NCI-H2227 (cell line): ENCODE data around the gene ACSS1.
"Not testable (repeated sequence)": the region's sequence is repeated elsewhere in the genome, so short reads cannot be mapped to it uniquely, and the experiment has no call there.

Experiments used
- DNase-seq: peaks from one replicate; lab custom pipeline; 2025; ENCODE audit not compliant: unreplicated experiment; lab: John Stamatoyannopoulos, UW

The ACSS1 gene

GRCh38 chr20:25013478-25014380, 44.2 kb downstream of the ACSS1 start:
- DNase-seq, result no peak

- DNase-seq, result no peak
Observed at GRCh38 chr20:25012616-25013189, 45.2 kb downstream of the ACSS1 start.

GRCh38 chr20:25011831-25012241, 46.1 kb downstream of the ACSS1 start:
- no peak for DNase-seq

DNA sequence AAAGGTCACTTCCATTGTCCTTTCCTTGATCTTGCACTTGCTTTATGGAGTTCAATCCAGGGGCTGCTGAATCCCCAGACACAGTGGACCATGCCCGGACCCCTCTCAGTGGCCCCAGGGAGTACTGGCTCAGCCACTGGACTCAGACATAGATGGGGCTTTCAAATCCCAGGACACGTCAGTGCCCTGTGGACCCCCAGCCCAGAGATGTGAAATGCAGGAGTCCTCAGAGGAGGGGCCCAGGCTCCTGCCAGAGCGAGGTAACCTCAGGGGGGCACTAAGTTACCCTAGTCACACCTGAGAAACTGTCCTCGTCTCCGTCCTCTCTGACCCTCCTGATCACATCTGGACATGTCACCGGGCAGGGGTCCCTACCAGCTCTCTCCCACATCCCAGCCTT, 46.7 kb downstream of the ACSS1 start:
- DNase-seq, result no peak

DNA sequence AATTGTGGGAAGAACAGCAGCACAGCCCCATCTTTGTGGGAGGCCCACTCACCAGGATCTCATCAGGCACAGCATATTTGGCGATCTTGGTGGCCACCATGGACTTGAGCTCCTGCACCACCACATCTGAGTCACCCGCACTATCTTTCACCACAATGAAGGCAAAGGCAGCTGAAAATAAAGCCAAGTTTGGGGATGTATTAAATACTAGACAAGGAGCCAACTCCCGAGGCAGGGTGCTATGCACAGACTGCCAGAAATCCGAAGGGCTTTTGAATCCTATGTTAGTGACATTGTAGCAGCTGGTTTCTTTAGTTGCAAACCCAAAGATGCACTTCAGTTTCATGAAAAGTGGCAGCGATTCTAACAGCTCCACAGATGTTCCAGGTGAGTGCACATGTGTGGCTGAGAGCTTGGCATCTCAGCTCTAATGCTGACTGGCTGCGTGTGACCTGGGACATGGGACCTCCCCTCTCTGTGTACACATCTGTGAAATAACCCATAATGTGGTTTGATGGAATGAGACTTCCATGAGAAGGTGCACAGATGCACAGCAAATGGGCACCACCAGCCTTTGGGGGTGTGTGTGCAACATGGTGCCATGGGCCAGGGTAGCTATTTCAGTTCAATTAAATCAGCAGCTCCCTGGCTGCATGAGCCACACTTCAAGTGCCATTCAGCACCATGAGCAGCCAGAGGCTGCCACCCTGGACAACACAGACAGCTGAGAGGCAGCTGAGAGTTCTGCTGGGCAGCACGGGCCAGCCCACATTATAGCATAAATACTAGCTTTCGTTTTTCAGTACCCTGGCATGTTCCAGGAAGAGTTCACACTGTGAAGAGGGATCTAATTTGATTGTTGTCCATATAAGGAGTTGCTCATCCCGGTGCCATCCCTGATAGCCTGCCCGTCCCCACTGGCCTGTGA, 48.5 kb downstream of the ACSS1 start:
- no peak for DNase-seq

GRCh38 chr20:25008388-25009217, 49.3 kb downstream of the ACSS1 start:
- DNase-seq, result no peak

- no peak for DNase-seq
Observed at GRCh38 chr20:25007491-25008305, 50.2 kb downstream of the ACSS1 start.

DNA sequence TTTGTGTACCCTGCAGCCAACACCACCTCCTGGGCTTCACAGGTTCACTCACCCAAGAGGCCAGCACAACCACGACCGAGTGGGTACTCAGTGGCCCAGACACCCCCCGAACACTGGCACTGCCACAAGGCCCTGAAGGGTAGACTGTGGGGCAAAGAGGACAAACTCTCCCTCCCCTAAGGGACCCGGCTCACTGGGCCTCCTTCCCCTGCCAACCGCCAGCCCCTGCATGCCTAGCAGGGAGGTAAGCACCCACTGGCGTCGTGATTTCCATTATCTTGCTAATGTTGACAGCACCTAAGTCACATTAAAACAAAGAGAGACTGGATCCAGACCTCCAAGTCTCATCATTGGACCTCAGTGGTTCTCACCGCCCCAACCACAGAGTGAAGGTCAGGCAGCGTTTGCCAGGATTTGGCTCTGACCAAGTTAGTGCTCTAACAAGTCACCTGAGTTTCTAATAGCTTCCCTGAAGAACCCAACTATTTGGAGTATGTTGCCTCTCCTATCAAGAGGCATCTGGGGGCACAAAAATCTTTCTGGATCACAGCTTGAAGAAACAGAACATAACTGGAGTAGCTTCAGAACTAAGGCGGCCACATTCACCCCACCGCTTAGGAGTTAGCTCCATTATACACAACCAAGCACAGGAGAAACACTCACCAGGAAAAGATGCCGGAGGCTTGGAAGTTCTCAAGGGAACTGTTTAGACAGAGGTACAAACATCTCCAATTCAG, 51.3 kb downstream of the ACSS1 start:
- DNase-seq, result no peak

- no peak for DNase-seq
Observed at GRCh38 chr20:25005661-25006060, 52.3 kb downstream of the ACSS1 start.

DNA sequence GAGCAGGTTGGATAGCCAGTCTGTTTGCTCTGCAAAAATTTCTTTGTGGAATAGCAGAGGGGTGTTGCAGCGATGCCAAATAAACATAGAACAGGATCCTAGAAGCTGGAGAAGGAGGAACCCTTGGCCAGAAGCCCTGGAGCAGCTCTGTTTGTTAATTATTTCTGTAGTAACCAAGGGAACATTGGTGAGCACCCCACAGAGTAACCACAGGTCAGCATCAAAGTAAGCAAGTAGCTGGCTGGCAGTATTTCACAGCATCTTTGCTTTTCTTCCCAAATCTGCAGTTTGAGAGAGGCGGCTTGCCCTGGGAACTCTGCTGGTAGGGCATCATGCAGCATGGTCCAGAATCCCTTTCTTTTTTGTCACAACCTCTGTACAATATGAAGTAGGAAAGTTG, 52.7 kb downstream of the ACSS1 start:
- no peak for DNase-seq

GRCh38 chr20:25003002-25003401, 54.9 kb downstream of the ACSS1 start:
- DNase-seq, result no peak

- DNase-seq, result not testable (repeated sequence)
Observed at GRCh38 chr20:25001323-25001722, 56.6 kb downstream of the ACSS1 start.

DNA sequence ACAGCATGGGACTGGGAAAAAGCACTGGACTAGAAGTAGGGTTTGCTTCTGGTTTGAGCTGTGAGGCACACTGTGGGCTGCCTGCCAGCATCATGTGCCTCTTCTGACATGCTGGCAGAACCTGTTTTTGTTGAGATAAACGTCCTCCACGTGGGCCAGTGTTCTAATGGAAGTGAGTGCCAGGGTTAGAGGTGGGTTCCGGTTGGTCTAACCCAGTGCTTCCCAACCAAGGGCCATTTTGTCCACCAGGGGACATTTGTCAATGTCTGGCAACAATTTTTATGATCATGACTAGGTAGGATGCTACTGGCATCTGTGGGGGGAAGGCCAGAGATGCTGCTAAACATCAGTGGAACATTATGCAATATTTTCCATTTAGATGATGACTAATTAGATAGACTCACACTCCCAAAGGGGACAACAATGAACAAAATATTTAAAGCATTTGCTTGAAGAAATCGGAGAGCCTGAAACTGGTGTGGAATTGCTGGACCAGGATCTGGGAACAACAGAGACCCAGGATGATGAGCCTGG, 57.6 kb downstream of the ACSS1 start:
- no peak for DNase-seq

DNA sequence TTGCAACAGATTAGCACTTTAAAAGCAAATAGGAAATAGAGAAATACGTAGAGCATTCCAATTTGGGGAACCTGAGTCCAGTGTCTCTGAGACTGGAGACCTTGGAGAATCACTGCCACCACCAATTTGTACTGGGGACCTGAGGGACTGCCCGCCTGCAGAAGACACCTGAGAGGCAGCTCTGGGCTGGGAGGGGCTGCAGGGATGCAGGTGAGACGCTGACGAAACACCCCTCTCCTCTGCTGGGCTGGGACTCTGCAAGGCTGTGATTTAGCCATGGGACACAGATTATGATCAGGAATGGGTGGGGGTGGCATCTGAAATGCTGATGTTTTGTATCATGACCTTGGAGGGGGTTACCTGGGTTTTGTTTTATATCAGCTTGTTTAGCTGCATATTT, 58.4 kb downstream of the ACSS1 start:
- no peak for DNase-seq

DNA sequence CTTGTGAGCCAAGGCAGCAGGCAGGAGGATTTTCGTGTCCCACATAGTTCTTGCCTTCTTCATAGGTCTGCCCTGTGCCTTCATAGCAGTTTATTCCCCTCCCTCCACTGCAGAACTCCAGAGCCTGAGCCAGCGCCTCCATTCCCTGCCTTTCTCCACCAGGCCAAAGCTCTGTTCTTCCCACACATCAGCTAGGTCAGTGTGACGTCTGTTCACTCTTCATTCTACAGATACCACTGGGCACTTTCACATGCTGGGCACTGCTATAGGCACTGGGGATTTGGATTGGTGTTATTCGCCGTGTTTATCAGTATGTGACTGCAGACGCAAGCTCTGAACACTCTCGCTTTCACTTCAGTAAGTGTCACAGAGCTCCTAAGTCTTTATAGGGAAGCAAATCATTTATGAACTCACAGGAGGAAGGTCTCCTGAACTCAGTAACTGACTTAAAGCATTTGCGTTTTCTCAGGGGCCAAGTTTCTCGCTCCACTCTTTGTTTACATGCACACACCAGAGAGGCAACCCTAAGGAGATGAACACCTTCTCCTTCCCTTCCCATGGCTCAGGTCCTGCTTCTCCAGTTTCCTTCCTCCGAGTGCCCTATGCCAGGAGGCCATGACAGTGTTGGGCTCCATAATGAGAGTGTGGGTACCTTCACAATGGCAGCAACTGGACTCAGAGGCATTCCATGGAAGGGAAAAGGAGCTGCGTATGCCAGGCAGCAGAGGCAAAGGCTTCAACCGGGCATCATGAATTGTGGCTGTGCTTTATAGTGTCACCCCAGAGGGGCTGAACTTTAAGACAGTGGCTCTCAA, 59.1 kb downstream of the ACSS1 start:
- DNase-seq, result no peak

DNA sequence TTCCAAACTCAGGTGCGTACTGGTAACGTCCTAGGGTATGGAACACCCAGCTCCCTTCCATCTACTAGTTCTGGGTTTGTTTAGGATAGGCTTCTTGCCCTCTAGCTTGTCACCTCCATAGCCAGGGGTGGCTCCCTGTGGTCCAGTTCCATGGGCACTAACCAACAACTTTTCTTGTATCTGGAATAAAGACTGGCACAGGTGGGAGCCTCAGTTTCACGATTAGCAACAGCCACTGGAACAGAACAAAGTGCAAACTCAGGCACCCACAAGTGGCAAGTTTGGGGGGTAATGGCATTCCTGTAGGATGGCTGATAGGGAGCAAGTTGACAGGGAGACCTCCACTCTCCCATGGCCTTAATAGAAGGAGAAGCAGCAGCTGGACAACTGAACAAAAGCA, 59.8 kb downstream of the ACSS1 start:
- no peak for DNase-seq

GRCh38 chr20:24996449-24997377, 61.2 kb downstream of the ACSS1 start:
- DNase-seq, result no peak
